ENCODE data around the gene COL20A1. TPM values are rescaled to one million over a fixed set of nuclear protein-coding genes. Genes with fewer than 3 reads are reported as not detected.

Gene COL20A1
- total RNA-seq, 2 experiments from 2014 or later, result not detected

DNA sequence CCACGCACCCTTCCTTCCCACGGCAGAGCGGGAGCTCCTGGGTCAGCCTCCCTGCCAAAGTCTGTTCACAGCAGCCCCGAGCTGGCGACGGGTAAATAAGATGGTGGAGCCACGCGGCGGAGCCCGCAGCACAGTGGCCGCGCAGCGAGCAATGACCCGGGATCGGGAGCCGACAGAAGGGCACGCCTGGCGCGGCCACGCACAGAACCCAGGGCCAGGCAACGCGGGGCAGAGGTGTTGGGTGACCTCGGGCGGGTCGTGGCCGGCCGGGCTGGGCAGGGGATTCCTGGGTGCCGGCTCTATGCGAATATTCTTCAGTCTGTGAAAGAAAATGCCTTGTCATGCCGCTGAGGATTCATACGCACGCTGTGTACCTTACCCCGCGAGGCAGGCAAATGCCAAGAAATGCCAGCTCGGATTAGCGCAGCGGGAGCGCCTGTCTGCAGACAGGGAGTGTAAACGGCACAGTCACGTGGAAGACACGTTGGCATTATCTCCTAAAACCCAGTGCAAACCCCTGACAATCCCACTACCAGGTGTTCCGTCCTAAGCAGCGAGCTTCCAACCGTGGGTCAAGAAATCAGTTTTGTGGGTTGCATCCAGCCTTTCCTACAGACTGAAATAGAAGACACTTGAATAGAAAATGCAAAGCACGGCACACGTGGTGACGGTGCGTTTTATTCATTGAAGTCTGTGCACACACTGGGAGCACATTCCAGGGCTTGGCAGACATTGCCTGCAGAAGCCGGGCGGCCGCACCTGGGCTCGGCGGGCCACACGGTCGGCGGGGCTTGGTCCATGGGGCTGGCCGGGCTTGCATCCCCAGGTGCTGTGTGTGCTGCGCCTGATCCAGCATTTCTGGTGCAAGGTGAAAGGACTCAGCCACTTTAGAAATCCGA lies 49.8 kb downstream of the COL20A1 start:
- Mint-ChIP-seq H3K4me1 (no peaks in the 10 kb centered on the region), H3K9me3 (ENCODE audit: low read depth) (peaks cover 12% of the 10 kb centered on the region), H3K36me3 (no peaks in the 10 kb centered on the region), H3K27me3 (peaks cover 2% of the 10 kb centered on the region), H3K27ac (no peak overlapping the region), H3K4me3 (no peak overlapping the region)
- CTCF ChIA-PET, result no interaction called here
- ATAC-seq (no peak), DNase-seq (no peak)

DNA sequence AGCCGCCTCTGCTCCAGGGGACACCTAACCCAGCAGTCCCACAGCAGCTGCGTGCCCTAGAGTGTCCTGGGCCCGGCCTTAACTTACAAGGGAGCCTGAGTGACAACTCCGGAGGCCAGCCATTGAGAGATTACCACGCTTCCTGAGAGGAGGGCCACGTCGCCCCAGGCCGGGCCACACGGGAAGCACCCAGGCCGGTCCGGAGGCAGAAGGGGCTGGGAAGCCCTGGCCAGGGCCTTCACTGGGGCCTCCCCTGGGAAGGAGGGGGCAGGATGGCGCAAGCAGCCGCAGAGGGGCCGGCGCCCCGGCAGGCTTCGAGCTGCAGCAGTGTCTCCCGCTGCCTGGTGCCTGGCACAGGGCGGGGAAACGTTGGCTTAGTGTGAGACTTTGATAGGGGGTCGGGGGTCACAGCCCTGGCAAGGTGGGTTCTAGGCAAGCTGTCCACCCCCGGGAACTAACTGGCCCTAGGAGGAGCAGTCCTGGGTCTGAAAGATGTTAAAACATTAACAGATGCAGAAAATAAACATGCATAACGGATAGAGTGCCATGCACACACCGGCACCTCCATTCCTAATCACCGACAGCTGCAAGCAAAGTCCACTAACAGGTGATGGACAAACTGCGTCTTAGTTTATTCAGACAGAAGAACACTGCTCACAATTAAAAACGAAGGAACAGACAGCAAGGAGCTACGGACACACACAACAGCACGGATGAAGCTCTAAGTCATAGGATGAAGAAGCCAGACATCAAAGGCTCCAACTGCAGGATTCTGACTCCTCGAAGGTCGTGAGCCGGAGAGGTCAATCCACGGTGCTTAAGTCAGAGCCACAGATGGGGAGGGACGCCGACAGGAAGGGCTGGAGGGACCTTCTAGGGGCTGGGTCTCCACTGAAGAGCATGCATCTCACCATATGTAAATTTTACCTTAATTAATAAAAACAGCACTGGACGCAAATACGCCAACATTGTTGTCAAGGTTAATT lies 50.8 kb downstream of the COL20A1 start:
- H3K27me3 Mint-ChIP-seq, result no peaks in the 10 kb centered on the region

DNA sequence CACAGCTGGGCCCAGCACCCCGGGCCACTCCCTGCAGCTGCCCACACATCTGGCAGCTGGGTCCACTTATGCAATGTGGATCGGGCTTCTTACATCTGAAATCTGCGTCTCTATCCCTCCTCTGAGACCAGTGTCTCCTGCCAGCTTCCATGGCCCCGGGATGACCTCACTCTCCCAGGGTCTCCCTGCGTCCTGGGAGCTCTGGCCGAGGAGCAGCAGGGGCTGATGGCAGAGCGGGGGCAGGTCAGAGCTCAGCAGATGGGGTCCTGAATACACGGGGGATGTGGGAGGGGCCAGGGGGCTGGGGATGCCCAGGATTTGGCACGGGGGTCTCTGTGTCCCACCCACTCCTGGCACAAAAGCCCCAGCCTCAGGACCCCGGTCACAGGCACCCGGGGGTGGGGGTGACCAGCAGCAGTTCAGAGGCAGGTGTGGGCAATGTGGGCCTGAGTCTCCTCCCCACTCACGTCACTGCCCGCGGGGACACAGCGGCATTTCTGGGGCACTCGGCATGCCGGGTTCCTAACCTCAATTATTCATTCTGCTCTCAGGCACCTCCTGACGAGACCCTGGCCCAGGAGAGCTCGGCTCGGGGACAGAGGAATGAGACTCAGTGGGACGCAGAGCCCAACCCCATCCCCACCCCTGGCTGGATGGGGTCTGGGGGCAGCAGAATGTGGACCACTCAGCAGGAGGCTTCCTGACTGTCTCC lies 51.8 kb downstream of the COL20A1 start:
- no peaks in the 10 kb centered on the region for H3K4me1 Mint-ChIP-seq
- no peak for ATAC-seq

More for the DNA sequence above, 50.8 kb downstream of the COL20A1 start:
- H3K4me1 Mint-ChIP-seq, result no peaks in the 10 kb centered on the region
- no peaks in the 10 kb centered on the region for H3K36me3 Mint-ChIP-seq
- DNase-seq (no peak), ATAC-seq (no peak)
- no peak overlapping the region for H3K4me3 Mint-ChIP-seq
- H3K9me3 Mint-ChIP-seq (ENCODE audit: low read depth), result peaks cover 12% of the 10 kb centered on the region
- no peak overlapping the region for H3K27ac Mint-ChIP-seq
- CTCF ChIA-PET, result no interaction called here

DNA sequence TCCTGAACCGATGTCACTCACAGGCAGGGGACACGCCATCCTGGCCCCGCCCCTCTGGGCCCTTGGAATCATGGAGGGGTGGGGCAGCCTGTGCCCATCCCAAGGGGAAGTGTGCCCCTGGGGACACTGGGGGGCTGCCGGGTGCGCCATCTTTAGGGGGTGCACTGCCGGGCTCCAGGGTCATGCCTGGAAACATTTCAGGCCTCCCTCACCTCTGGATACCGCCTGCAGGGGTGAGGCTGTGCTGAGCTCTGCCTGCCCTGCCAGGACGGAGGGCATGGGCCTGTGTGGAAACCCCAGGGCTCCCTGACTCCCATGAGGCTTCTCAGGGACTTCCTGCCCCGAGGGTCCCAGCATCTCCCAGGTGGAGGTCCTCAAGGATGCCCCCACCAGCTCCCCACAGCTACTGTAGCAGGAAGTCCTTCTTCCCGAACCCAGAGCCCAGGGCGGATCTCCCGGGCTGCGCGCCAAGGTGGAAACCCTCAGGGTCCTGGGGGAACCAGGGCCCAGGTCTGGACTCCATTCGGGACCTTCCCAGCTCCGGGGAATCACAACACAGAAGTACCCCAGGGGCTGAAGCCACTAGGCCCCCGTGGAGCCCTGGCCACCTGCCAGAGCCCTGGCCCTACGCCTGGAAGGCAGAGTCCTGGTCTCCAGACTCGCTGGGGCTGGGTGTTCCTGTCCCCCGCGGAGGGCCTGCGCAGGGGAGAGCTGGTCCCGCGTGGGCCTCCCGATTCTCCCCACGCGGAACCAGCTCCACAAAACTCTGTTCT lies 52.5 kb downstream of the COL20A1 start:
- no peaks in the 10 kb centered on the region for H3K4me1 Mint-ChIP-seq

More for the DNA sequence above, 51.8 kb downstream of the COL20A1 start:
- Mint-ChIP-seq H3K9me3 (ENCODE audit: low read depth) (peaks cover 5% of the 10 kb centered on the region), H3K27ac (no peak overlapping the region), H3K36me3 (no peaks in the 10 kb centered on the region), H3K4me3 (no peak overlapping the region), H3K27me3 (no peaks in the 10 kb centered on the region)
- no peak for DNase-seq
- CTCF ChIA-PET, result no interaction called here

DNA sequence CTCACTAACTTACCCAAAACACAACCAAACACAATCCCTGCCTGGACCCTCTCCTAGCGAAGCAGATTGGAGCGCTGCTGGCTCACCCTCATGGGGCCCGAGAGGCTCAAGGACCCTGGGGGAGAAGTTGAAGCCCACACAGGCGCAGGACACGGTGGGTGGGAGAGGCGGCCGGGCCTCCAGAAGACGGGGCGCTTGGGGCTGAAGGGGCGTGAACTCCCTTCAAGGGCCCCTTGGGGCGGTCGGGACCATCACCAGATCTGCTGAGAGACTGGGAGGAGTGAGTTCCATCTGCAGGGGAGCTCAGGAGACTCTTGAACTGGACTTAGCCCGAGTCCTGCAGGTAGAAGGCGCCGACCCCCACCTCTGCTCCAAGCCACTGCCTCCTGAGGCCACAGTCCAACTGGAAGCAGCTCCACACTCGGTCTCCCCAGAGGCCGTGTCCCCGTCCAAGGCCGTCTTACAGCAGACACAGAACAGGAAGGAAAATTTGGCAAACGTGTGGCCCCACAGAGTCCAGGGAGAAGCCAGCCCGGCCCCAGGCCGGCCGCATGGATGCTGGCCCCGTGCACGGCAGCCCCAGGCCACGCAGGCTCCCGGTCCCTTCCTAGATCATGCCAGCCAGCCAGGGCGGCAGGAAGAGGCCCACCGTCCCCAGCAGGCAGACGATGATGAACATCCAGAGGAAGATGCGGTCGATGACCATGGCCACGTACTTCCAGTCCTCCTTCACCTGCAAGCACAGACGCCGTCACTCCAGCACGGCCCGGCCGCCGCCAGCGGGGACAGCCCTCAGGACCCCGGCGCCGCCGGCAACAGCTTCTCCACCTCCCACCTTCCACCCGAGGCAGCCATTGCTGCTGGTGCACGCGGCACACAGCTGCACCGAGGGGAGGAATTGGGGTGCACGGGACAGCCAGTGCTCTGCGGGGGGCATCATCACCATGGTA lies 53.4 kb downstream of the COL20A1 start:
- DNase-seq (no peak), ATAC-seq (no peak)
- Mint-ChIP-seq H3K27me3 (no peaks in the 10 kb centered on the region), H3K27ac (no peak overlapping the region), H3K4me3 (no peak overlapping the region), H3K4me1 (no peaks in the 10 kb centered on the region), H3K9me3 (ENCODE audit: low read depth) (peaks cover 6% of the 10 kb centered on the region), H3K36me3 (peaks cover 3% of the 10 kb centered on the region)
- CTCF ChIA-PET, result no interaction called here

More for the DNA sequence above, 52.5 kb downstream of the COL20A1 start:
- peaks cover 4% of the 10 kb centered on the region for H3K9me3 Mint-ChIP-seq (ENCODE audit: low read depth)
- peaks cover 3% of the 10 kb centered on the region for H3K36me3 Mint-ChIP-seq
- ATAC-seq (no peak), DNase-seq (no peak)
- CTCF ChIA-PET, result no interaction called here
- no peaks in the 10 kb centered on the region for H3K27me3 Mint-ChIP-seq
- H3K4me3 Mint-ChIP-seq, result no peak overlapping the region
- no peak overlapping the region for H3K27ac Mint-ChIP-seq

DNA sequence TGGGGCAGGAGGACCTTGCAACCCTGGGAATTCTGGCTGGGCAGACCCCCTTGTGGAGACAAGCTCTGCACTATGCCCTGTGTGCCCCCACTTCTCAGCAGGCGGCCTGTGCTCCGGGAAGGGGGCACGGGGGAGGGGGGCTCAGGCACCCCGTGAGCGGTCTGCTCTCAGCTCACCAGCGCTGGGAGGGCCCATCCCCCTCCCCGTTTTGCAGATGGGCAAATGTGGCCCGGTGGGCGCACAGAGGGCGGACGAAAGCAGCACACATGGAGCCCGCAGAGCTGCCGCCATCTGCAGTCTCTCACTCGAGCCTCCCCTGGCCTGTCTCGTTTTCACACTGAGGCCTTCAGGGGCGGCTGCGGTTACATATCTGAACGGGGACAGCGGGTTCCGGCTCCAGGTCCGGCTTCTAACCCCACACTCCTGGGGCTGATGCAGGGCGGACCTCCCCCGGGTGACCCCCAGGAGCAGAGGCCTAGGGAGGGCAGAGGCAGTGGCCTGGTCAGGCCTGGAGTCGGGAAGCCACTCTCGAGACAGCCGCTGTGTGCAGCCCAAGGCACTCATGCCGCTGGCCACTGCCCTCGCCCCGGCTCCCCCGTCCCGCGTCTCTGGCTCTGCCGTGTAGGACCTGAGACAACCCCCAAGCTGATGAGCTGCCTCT lies 54.2 kb downstream of the COL20A1 start:
- ATAC-seq (no peak), DNase-seq (no peak)
- no peaks in the 10 kb centered on the region for H3K4me1 Mint-ChIP-seq
- no peak overlapping the region for H3K27ac Mint-ChIP-seq
- peaks cover 6% of the 10 kb centered on the region for H3K9me3 Mint-ChIP-seq (ENCODE audit: low read depth)
- H3K36me3 Mint-ChIP-seq, result peaks cover 3% of the 10 kb centered on the region
- H3K4me3 Mint-ChIP-seq, result no peak overlapping the region
- H3K27me3 Mint-ChIP-seq, result no peaks in the 10 kb centered on the region
- CTCF ChIA-PET, result no interaction called here

DNA sequence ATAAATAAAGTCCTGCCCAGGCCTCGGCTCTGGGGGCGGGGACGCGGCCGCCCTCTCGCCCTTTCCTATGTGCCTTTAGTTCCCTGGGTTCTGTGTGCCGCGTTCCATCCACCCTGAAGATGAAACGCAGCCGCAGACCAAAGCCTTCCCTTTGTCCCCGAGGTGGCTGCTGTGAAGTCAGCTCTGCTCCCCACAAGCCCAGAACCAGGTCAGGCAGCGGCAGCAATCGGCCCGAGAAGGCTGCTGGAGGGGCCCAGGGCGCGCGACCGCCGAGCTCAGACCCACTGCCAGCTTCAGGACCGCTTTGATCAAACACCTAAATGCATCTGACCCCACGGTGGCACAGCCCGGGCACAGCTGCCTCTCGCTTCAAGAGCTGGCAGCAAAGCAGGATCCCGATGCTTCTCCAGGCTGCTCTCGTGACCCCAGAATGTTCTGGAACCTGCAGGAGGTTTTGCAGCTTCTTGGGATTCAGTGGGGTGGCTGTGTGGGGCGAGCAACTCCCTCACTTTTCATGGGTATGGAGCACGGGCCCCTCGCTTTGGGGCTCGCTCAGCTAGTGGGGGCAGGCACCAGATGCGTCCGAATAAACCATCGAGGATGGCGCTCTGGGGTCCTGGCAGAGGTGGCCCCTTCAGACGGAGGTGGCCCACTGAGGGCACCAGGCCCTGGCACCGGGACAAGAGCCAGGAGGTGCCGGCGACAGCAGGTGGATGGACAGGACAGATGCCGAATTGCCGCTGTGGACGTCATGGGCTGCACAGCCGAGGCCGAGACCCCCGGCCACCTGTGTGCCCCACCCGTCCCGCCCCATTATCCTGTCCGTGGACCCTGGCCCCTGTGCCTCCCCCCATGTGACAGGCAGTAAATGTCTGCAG lies 55.2 kb downstream of the COL20A1 start:
- ATAC-seq, result no peak
- no peak for DNase-seq
- Mint-ChIP-seq H3K4me1 (no peaks in the 10 kb centered on the region), H3K27ac (no peak overlapping the region), H3K36me3 (peaks cover 3% of the 10 kb centered on the region), H3K9me3 (ENCODE audit: low read depth) (peaks cover 6% of the 10 kb centered on the region), H3K4me3 (no peak overlapping the region), H3K27me3 (no peaks in the 10 kb centered on the region)
- CTCF ChIA-PET, result no interaction called here

DNA sequence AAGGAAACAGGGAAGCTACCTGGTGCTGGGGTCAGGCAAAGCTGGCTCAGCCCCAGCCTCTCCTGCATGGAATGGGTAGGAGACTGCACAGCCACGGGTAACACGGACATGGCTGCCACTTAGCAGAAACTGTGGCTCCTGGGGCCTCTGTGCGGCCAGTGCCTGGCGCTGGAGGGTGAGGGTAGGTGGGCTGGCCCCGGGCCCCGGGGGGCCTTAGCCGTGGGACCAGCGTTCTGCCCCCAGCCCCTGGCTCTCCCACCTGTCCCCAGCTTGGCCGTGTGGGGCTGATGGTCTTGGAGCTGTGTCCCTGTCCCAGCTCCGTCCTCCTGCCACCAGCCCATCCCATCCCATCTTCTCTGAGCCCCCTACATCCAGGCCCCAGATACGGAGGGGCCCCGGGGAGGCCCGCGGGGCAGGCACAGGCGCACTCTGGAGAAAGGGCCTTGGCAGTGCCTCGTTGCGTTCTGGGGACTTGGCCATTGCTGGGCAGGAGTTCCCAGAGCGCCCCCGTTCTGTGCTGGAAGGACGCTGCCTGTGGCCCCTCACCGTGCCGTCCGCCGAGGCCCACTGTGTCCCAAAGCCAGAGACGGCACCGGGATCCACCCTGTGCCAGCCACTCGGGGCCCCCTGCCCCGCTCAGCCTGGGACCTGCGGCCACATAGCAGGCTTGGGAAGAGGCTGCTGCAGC lies 56.0 kb downstream of the COL20A1 start:
- H3K9me3 Mint-ChIP-seq (ENCODE audit: low read depth), result peaks cover 6% of the 10 kb centered on the region
- no peak for ATAC-seq
- no peaks in the 10 kb centered on the region for H3K4me1 Mint-ChIP-seq
- peaks cover 3% of the 10 kb centered on the region for H3K36me3 Mint-ChIP-seq
- H3K27me3 Mint-ChIP-seq, result no peaks in the 10 kb centered on the region
- H3K4me3 Mint-ChIP-seq, result no peak overlapping the region
- CTCF ChIA-PET, result no interaction called here
- DNase-seq, result no peak
- no peak overlapping the region for H3K27ac Mint-ChIP-seq

DNA sequence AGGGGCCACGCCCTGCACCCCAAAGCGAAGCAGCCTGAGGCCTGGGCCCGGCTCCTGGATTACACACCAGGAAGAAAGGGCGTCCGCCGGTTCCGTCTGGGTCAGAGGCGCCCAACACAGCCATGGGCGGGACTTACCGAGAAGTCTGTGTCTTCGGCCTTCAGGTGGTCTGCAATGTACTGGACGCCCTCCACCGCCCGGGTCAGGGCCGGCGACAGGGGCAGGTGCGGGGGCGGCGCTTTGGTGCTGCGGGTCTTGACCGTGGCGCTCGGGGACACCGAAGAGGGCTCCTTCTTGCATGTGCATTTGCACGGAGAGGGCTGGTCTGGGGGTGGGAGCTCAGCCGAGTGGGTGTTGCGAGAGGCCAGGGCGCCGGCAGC lies 56.5 kb downstream of the COL20A1 start:
- Mint-ChIP-seq H3K9me3 (ENCODE audit: low read depth) (peaks cover 6% of the 10 kb centered on the region), H3K36me3 (peaks cover 3% of the 10 kb centered on the region), H3K4me1 (no peaks in the 10 kb centered on the region), H3K27me3 (no peaks in the 10 kb centered on the region), H3K27ac (no peak overlapping the region), H3K4me3 (no peak overlapping the region)
- CTCF ChIA-PET, result no interaction called here
- DNase-seq (no peak), ATAC-seq (no peak)

DNA sequence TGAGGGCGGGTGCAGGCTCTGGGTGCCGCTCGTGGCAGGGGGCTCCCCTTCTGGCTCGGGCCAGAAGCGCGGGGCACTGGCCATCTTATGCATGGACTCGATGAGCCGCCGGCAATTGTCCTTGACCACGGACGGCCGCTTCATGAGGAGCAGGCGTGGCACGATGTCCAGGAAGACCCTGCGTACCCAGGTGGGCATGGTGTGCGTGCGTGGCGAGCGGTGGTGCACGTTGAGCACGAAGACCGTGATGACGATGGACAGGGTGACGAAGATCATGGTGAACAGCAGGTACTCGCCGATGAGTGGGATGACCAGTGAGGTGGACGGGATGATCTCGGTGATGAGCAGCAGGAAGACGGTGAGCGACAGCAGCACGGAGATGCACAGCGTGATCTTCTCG lies 57.2 kb downstream of the COL20A1 start:
- Mint-ChIP-seq H3K36me3 (peaks cover 3% of the 10 kb centered on the region), H3K4me1 (no peaks in the 10 kb centered on the region), H3K9me3 (ENCODE audit: low read depth) (peaks cover 6% of the 10 kb centered on the region), H3K27me3 (no peaks in the 10 kb centered on the region), H3K4me3 (no peak overlapping the region), H3K27ac (no peak overlapping the region)
- DNase-seq, result no peak
- CTCF ChIA-PET, result no interaction called here
- no peak for ATAC-seq

Data from activated CD8-positive, alpha-beta memory T cell treated with anti-CD3 and anti-CD28 coated beads, Interleukin-2, amount 10 ng/mL, durations not matched to agents 7 days and 5 days (primary cell).